Measurements from ENCODE around the gene TRABD2B. TPM values are rescaled to one million over a fixed set of nuclear protein-coding genes. Genes with fewer than 3 reads are reported as not detected.

The TRABD2B gene
- total RNA-seq, 1 experiment from 2014 or later, result 10.3 TPM

GRCh38 chr1:47794081-47794480, 203.1 kb downstream of the TRABD2B start:
- Mint-ChIP-seq H3K4me3 (no peak overlapping the region), H3K9me3 (no peaks in the 10 kb centered on the region), H3K4me1 (no peaks in the 10 kb centered on the region), H3K27me3 (ENCODE audit: low read depth) (no peaks in the 10 kb centered on the region), H3K27ac (no peak overlapping the region), H3K36me3 (no peaks in the 10 kb centered on the region)
- no peak for DNase-seq (ENCODE audit: low spot score)
- CTCF ChIA-PET, result interaction anchor here (0.6 to 1.6 kb wide), 2 partner anchors 8 to 267 kb away, joined by 3 to 4 read pairs; no protein-coding TSS in a partner anchor
- no peak for ATAC-seq
- POLR2A ChIA-PET, result no interaction called here
- TF ChIP-seq CBFB (CRISPR knock-in tag; IDR thresholded peaks at IDR 0.05; ENCODE audit: low read depth), result no peak
- TF ChIP-seq ZNF416 (CRISPR knock-in tag; IDR thresholded peaks at IDR 0.05), result no peak
- TF ChIP-seq HMGXB4 (CRISPR knock-in tag; IDR thresholded peaks at IDR 0.05), result no peak
- no peak for TF ChIP-seq ZBTB21 (CRISPR knock-in tag; IDR thresholded peaks at IDR 0.05; ENCODE audit: borderline replicate concordance)

GRCh38 chr1:47793563-47793962, 203.6 kb downstream of the TRABD2B start:
- Mint-ChIP-seq H3K27ac (no peak overlapping the region), H3K27me3 (ENCODE audit: low read depth) (no peaks in the 10 kb centered on the region), H3K9me3 (no peaks in the 10 kb centered on the region), H3K36me3 (no peaks in the 10 kb centered on the region), H3K4me3 (no peak overlapping the region), H3K4me1 (no peaks in the 10 kb centered on the region)
- POLR2A ChIA-PET, result no interaction called here
- no peak for DNase-seq (ENCODE audit: low spot score)
- TF ChIP-seq, protein P1, sequence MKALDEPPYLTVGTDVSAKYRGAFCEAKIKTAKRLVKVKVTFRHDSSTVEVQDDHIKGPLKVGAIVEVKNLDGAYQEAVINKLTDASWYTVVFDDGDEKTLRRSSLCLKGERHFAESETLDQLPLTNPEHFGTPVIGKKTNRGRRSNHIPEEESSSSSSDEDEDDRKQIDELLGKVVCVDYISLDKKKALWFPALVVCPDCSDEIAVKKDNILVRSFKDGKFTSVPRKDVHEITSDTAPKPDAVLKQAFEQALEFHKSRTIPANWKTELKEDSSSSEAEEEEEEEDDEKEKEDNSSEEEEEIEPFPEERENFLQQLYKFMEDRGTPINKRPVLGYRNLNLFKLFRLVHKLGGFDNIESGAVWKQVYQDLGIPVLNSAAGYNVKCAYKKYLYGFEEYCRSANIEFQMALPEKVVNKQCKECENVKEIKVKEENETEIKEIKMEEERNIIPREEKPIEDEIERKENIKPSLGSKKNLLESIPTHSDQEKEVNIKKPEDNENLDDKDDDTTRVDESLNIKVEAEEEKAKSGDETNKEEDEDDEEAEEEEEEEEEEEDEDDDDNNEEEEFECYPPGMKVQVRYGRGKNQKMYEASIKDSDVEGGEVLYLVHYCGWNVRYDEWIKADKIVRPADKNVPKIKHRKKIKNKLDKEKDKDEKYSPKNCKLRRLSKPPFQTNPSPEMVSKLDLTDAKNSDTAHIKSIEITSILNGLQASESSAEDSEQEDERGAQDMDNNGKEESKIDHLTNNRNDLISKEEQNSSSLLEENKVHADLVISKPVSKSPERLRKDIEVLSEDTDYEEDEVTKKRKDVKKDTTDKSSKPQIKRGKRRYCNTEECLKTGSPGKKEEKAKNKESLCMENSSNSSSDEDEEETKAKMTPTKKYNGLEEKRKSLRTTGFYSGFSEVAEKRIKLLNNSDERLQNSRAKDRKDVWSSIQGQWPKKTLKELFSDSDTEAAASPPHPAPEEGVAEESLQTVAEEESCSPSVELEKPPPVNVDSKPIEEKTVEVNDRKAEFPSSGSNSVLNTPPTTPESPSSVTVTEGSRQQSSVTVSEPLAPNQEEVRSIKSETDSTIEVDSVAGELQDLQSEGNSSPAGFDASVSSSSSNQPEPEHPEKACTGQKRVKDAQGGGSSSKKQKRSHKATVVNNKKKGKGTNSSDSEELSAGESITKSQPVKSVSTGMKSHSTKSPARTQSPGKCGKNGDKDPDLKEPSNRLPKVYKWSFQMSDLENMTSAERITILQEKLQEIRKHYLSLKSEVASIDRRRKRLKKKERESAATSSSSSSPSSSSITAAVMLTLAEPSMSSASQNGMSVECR (CRISPR knock-in tag; IDR thresholded peaks at IDR 0.05; ENCODE audit: borderline replicate concordance), result no peak
- TF ChIP-seq GRHL2 (CRISPR knock-in tag; IDR thresholded peaks at IDR 0.05; ENCODE audit: insufficient replicate concordance, severe bottlenecking) (no peak), MXD4 (CRISPR knock-in tag; IDR thresholded peaks at IDR 0.05; ENCODE audit: borderline replicate concordance) (no peak), HMGXB4 (CRISPR knock-in tag; IDR thresholded peaks at IDR 0.05) (no peak)
- TF ChIP-seq, protein P2, sequence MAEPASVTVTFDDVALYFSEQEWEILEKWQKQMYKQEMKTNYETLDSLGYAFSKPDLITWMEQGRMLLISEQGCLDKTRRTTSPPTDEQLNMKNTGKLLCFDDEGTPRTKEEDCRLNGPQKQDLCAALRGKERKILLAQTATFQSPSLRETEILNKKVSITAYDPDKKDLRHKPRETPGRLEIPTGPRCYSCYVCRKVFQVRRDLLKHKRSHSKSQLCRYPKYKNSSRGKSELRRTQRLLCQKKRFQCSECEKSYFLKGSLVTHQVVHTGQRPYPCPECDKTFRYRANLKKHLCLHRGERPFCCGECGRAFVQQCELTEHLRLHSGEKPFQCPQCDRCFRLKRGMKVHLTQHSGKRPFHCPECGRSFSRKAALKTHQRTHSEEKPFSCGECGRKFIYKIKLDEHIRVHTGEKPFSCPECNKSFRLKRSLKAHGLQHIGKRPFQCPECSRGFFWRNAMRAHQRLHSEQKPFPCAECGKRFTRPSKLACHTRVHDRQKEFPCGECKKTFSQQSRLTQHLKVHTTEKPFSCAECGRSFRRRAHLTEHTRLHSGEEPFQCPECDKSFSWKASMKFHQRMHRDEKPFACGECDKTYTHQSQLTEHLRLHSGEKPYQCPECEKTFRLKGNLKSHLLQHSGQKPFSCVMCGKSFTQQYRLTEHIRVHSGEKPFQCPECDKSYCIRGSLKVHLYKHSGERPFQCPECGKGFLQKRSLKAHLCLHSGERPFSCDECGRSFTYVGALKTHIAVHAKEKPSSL (CRISPR knock-in tag; conservative IDR thresholded peaks at IDR 0.05), result no peak
- TF ChIP-seq, protein P3, sequence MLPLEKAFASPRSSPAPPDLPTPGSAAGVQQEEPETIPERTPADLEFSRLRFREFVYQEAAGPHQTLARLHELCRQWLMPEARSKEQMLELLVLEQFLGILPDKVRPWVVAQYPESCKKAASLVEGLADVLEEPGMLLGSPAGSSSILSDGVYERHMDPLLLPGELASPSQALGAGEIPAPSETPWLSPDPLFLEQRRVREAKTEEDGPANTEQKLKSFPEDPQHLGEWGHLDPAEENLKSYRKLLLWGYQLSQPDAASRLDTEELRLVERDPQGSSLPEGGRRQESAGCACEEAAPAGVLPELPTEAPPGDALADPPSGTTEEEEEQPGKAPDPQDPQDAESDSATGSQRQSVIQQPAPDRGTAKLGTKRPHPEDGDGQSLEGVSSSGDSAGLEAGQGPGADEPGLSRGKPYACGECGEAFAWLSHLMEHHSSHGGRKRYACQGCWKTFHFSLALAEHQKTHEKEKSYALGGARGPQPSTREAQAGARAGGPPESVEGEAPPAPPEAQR (CRISPR knock-in tag; IDR thresholded peaks at IDR 0.05), result no peak
- TF ChIP-seq, protein P4, sequence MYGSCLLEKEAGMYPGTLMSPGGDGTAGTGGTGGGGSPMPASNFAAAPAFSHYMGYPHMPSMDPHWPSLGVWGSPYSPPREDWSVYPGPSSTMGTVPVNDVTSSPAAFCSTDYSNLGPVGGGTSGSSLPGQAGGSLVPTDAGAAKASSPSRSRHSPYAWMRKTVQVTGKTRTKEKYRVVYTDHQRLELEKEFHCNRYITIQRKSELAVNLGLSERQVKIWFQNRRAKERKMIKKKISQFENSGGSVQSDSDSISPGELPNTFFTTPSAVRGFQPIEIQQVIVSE (CRISPR knock-in tag; IDR thresholded peaks at IDR 0.05; ENCODE audit: borderline replicate concordance), result no peak
- TF ChIP-seq, protein P5, sequence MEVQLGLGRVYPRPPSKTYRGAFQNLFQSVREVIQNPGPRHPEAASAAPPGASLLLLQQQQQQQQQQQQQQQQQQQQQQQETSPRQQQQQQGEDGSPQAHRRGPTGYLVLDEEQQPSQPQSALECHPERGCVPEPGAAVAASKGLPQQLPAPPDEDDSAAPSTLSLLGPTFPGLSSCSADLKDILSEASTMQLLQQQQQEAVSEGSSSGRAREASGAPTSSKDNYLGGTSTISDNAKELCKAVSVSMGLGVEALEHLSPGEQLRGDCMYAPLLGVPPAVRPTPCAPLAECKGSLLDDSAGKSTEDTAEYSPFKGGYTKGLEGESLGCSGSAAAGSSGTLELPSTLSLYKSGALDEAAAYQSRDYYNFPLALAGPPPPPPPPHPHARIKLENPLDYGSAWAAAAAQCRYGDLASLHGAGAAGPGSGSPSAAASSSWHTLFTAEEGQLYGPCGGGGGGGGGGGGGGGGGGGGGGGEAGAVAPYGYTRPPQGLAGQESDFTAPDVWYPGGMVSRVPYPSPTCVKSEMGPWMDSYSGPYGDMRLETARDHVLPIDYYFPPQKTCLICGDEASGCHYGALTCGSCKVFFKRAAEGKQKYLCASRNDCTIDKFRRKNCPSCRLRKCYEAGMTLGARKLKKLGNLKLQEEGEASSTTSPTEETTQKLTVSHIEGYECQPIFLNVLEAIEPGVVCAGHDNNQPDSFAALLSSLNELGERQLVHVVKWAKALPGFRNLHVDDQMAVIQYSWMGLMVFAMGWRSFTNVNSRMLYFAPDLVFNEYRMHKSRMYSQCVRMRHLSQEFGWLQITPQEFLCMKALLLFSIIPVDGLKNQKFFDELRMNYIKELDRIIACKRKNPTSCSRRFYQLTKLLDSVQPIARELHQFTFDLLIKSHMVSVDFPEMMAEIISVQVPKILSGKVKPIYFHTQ (CRISPR knock-in tag; IDR thresholded peaks at IDR 0.05), result no peak
- ATAC-seq, result no peak
- CTCF ChIA-PET, result interaction anchor here (0.6 kb wide), 1 partner anchor 268 kb away, joined by 3 read pairs; no protein-coding TSS in a partner anchor

Data from WTC11 (cell line).